GM19351 (cell line): ENCODE results near the gene FBXW11.
"Not testable (repeated sequence)": the region's sequence is repeated elsewhere in the genome, so short reads cannot be mapped to it uniquely, and the experiment has no call there.

Experiments
- ATAC-seq: cut with Tn5 transposase; IDR thresholded peaks from one replicate; pipeline ENCODE4 v1.9.1; 2021; ENCODE audit warnings: mild to moderate bottlenecking, moderate library complexity; ENCODE audit not compliant: unreplicated experiment

FBXW11 gene

GRCh38 chr5:171915700-171916099 is 90.7 kb downstream of the FBXW11 start:
- ATAC-seq, result not testable (repeated sequence)

GRCh38 chr5:171914726-171915338 is 91.6 kb downstream of the FBXW11 start:
- no peak for ATAC-seq

GRCh38 chr5:171913987-171914273 is 92.5 kb downstream of the FBXW11 start:
- ATAC-seq, result no peak

- ATAC-seq, result no peak
Measured at GRCh38 chr5:171911152-171911551, 95.3 kb downstream of the FBXW11 start.

- ATAC-seq, result no peak
Measured at GRCh38 chr5:171908638-171909037, 97.8 kb downstream of the FBXW11 start.

GRCh38 chr5:171907725-171908343 is 98.6 kb downstream of the FBXW11 start:
- peak; percentile 64 for ATAC-seq

DNA sequence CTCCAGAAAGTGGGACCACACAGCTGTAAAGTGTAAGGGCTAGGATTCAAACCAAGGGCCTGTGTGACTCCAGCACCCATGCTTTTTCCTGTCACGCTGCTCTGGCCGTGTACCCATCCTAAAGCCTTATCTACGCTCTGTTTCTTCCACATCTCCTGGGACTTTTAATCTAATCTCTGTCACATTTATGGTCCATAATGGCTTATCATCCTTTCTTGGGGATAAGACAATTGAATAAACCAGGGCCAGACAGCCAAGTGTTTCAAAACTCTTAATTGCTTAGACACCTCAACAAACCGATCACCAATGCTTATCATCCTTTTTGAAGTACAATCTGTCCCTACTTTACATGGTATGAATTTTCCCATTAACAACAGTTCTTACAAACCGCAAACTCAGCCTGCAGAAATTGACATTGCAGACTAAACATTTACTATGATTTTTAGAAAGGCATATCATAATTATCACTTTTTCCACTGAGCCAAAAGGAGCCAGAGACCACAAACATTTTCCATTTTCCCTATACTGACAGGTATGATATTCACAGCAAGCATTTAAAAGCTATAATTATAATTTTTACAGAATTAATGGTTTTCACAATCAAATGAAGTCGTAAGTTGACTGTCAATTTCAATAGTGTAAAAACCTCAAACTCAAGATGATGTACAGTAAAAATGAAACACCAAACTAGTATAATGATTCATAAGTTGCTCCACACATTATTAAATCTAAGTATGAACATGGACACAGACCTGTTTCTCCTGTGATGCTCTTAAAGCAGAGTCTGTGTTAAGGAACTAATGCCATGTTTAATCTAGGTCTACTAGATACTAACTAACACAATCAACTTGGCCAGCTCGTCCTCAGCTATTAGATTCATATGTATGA is 99.5 kb downstream of the FBXW11 start:
- ATAC-seq, result peak; percentile 50

GRCh38 chr5:171906066-171906570 is 100.3 kb downstream of the FBXW11 start:
- ATAC-seq, result no peak

GRCh38 chr5:171904886-171905285 is 101.6 kb downstream of the FBXW11 start:
- ATAC-seq, result no peak

- ATAC-seq, result no peak
Measured at GRCh38 chr5:171901764-171902163, 104.7 kb downstream of the FBXW11 start.

GRCh38 chr5:171899792-171900191 is 106.6 kb downstream of the FBXW11 start:
- ATAC-seq, result no peak

DNA sequence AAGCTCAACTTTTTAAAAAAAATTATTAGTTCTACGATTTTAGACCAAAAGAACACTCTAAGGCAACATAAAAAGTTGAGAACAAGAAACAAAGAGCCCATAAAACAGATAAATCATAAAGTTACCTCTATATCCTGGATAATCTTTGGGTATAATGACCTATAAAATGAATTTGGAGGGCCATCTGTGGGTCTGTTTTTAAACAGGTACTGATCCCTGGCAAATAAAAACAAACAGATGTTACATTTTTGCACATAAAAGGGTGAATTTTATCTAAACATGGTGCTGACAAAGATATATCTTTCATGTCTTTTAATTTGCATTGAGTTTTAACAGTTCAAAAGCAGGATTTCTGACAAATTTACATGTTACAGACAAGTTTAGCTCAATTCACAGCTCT is 107.6 kb downstream of the FBXW11 start:
- no peak for ATAC-seq

DNA sequence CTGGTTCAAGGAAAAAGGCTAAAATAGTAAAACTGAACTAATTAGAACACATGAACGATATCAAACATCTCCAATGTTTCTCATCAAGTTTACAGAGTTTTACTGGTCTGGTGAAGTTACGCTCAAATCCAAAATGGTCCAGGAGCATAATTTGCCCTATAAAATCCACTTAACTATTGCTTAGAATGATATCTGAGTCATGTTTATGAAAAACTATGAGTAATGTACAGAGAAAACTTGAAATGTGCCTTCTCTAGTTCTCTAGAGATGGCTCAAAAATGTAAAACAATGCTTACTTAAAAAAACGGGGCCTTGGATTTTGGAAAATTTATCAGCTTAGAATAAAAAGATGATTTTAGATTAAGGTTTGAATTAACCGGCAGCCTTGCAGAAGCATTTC is 108.1 kb downstream of the FBXW11 start:
- ATAC-seq, result no peak

- no peak for ATAC-seq
Measured at GRCh38 chr5:171897231-171897630, 109.2 kb downstream of the FBXW11 start.

DNA sequence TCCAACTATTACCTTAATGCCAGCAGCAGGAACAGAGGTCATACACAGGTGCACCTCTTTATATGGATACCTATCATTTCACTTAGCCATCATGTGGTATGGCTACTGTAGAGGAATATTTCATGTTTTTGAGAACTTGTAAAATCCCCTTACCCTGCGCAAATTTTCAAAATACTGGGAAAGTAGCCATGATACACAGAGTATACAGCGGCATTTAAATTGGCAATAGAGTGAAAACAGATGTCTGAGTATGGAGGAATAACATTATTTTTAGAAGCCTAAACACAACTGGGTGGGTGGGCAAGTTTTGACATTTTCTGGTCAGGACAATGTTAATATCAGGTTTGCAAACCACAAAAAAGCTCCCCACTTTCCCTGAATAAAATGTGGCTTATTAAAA is 111.4 kb downstream of the FBXW11 start:
- no peak for ATAC-seq

DNA sequence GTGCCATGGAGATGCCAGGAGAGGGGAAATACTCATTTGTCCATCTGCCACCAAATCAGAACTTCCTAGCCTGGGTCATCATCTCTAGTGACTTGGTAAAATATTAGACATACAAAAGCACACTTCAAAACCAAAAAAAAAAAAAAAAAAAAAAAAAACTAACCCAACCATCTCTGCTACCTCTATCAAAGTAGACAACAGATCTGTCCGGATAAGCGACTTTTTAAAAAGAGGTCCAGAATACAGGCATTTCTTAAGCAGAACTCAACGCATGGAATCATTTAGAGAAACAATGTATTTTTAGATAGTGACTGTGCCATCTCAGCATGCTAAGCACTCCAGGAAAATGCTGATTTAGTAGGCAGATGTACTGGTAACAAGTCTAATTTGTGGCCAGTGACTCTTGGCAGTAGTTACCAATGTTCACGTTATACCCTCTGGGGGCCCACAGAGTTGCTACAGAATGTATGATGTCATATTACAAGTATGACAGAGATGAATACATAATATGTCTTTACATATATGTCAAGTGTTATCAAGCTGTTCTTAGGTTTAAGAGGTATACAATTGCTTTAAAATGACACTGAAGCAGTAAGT is 113.0 kb downstream of the FBXW11 start:
- no peak for ATAC-seq

DNA sequence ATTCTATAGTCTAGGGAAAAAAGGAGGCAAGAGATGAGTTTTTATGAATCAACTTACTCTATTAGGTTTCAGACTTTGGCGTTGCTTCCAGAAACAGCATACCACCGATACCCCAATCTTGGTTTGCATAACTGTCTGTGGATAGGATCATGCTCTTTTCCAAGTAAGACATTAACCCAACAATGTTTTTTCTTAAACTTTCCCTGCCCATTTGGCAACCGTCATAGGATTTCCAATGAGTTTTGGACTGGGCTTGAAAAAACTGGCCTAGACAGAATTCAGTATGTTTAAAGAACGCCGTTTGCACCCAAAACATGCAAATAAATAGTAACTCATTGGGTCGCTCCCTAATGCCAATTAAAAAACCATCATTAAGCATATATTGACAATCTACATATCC is 114.8 kb downstream of the FBXW11 start:
- no peak for ATAC-seq

GRCh38 chr5:171891150-171891549 is 115.3 kb downstream of the FBXW11 start:
- no peak for ATAC-seq

GRCh38 chr5:171888051-171888481 is 118.4 kb downstream of the FBXW11 start:
- no peak for ATAC-seq

- ATAC-seq, result not testable (repeated sequence)
Measured at GRCh38 chr5:171886037-171886436, 120.4 kb downstream of the FBXW11 start.

GRCh38 chr5:171882118-171882517 is 124.3 kb downstream of the FBXW11 start:
- ATAC-seq, result no peak
